Brain microvascular endothelial cell (primary cell): ENCODE results near the gene RWDD1.
"Not testable (repeated sequence)": the region's sequence is repeated elsewhere in the genome, so short reads cannot be mapped to it uniquely, and the experiment has no call there.

Source experiments
- DNase-seq: peaks from one replicate; pipeline ENCODE4 v3.0.0-alpha.2; 2020
- H3K27ac ChIP-seq: fragments of 250-450 bp; sonication (Bioruptor Pico); 2 replicates; pipeline ENCODE4 v1.5.1; 2020; ENCODE audit warnings: mild to moderate bottlenecking, moderate library complexity
- H3K27me3 ChIP-seq: fragments of 250-450 bp; sonication (Bioruptor Pico); replicated peaks from 2 replicates; pipeline ENCODE4 v1.5.1; 2020; ENCODE audit warnings: mild to moderate bottlenecking
- H3K36me3 ChIP-seq: fragments of 250-450 bp; sonication (Bioruptor Pico); replicated peaks from 2 replicates; pipeline ENCODE4 v1.5.1; 2020; ENCODE audit warnings: mild to moderate bottlenecking
- H3K4me3 ChIP-seq: 2 replicates; pipeline ENCODE4 v1.5.1; 2011; ENCODE audit warnings: low read depth, mild to moderate bottlenecking, control low read depth, low read length, moderate library complexity
- CTCF ChIP-seq: IDR thresholded peaks from 2 replicates; pipeline ENCODE4 v1.5.1; 2011; ENCODE audit warnings: low read depth, mild to moderate bottlenecking, moderate library complexity, low read length, control low read depth, inconsistent platforms; ENCODE audit errors: missing control alignments
- in situ Hi-C: cut with HindIII; loops from 2 replicates; pipeline ENCODE4 v1.10.0; 2017; ENCODE audit warnings: low sequenced_read_pairs, low pct_ligation_motif_present

Gene RWDD1

DNA sequence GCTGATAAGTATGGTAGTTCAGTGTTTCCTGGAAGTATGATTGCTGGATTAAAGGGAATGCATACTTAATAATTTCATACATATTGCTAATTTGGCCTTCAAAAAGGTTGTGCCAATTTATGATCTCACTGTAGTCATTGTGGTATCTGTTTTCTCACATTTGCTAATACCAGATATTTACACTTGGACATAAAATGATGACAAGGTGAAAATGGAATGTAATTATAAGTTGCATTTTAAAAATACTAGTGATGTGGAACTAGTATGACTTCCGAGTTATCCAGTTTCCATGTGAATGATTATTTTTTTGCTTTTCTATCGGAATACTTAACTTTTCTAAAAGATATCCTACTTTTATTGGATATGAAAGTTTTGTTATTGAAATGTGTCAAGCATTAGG lies 15.4 kb downstream of the RWDD1 start:
- in situ Hi-C loops = no loop called here
- no peak for TF ChIP-seq CTCF
- Histone ChIP-seq H3K4me3 (no peak overlapping the region), H3K36me3 (peaks cover 22% of the 10 kb centered on the region), H3K27me3 (no peaks in the 10 kb centered on the region), H3K27ac (no peak overlapping the region)
- no peak for DNase-seq

DNA sequence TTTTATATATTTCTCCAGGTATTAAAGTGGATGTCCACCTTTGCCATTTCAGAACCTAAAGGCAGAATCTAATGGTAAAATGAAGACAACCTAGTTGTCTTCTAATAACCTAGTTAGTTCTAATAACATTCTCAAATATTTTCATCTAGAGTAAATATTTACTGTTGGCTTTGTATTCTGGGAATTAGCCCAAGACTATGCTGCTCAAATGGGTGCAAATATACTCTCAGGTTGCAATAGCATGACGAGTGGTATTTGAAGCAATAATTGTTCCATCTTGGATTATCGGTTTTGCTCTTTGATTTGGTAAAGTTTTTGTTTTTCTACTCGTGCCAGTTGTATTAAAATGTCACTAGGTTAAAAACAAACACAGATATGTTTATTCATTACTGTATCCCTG lies 23.9 kb downstream of the RWDD1 start:
- peaks cover 30% of the 10 kb centered on the region for H3K36me3 ChIP-seq

GRCh38 chr6:116596815-116597214 lies 25.5 kb downstream of the RWDD1 start:
- Histone ChIP-seq H3K36me3 (peaks cover 21% of the 10 kb centered on the region), H3K27ac (no peak overlapping the region), H3K4me3 (no peak overlapping the region), H3K27me3 (no peaks in the 10 kb centered on the region)
- no peak for TF ChIP-seq CTCF
- DNase-seq = peak; percentile 11
- in situ Hi-C loops = no loop called here

More for the DNA sequence above, 23.9 kb downstream of the RWDD1 start:
- no peak overlapping the region for H3K4me3 ChIP-seq
- in situ Hi-C loops = no loop called here
- no peak overlapping the region for H3K27ac ChIP-seq
- no peak for TF ChIP-seq CTCF
- no peak for DNase-seq
- no peaks in the 10 kb centered on the region for H3K27me3 ChIP-seq

DNA sequence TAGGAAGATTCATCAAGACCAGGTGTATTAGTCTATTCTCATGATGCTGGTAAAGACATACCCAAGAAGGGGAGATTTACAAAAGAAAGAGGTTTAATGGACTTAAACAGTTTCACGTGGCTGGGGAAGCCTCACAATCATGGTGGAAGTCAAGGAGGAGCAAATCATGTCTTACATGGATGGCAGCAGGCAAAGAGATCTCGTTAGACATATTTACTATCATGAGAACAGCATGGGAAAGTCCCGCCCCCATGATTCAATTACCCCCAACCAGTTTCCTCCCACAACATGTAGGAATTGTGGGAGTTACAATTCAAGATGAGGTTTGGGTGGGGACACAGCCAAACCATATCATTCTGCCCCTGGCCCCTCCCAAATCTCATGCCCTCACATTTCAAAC lies 32.6 kb downstream of the RWDD1 start:
- H3K36me3 ChIP-seq, H3K27me3 ChIP-seq, in situ Hi-C loops, H3K27ac ChIP-seq, H3K4me3 ChIP-seq, DNase-seq: not testable (repeated sequence)

- H3K27me3 ChIP-seq, H3K4me3 ChIP-seq, in situ Hi-C loops, H3K36me3 ChIP-seq, H3K27ac ChIP-seq, DNase-seq: not testable (repeated sequence)
Observed at GRCh38 chr6:116604868-116605267, 33.6 kb downstream of the RWDD1 start.

DNA sequence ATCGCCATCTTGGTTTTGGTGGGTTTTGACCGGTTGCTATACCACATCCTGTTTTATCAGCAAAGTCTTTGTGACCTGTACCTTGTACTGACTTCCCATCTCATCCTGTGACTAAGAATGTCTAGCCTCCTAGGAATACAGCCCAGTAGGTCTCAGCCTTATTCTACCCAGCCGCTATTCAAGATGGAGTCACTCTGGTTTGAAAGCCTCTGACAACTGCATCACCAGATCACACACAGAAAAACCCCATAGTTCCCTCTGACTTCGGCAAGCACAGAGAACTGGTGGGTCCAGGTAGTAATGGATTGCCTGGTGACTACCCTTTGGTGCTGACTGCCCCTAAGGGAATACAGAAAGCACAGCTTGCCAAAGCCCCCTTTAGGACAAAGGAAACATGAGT lies 34.6 kb downstream of the RWDD1 start:
- Histone ChIP-seq H3K27me3 (no peaks in the 10 kb centered on the region), H3K36me3 (no peaks in the 10 kb centered on the region), H3K27ac (no peak overlapping the region), H3K4me3 (no peak overlapping the region)
- in situ Hi-C loops = no loop called here
- TF ChIP-seq CTCF = no peak
- no peak for DNase-seq

DNA sequence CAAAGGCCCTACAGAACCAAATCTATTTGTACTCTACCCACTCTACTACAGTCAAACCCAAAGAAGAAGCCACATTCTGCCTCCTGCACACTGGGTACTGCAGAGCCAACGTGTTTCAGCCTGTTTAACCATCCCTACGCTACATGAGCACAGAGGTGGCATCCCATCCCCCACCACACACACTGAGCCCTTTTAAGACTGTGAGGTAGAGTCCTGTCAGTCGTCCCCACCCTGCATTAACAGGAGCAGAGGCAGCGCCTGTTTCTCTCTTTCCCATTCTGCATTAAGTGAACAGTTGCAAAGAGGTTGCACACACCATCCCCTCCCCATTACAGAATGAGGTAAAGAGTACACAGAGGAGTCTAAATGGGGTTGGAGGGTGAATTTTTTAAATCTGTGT lies 39.8 kb downstream of the RWDD1 start:
- Histone ChIP-seq H3K36me3 (no peaks in the 10 kb centered on the region), H3K4me3 (no peak overlapping the region), H3K27me3 (no peaks in the 10 kb centered on the region), H3K27ac (no peak overlapping the region)
- TF ChIP-seq CTCF = no peak
- no peak for DNase-seq
- in situ Hi-C loops = no loop called here
